Mucosa of descending colon (tissue), 3 donors: ENCODE results near the gene AKAP9. TPM values are rescaled to one million over a fixed set of nuclear protein-coding genes. Genes with fewer than 3 reads are reported as not detected.

ENCODE experiments used
- ATAC-seq: fragments of 200-7000 bp; cut with Tn5 transposase; one replicate; pipeline ENCODE4 v1.9.1; 2020; ENCODE audit warnings: mild to moderate bottlenecking, moderate library complexity
- DNase-seq, 3 donors: peaks; one replicate each; pipeline ENCODE4 v3.0.0-alpha.2; 2020
- H3K36me3 ChIP-seq: fragments of 200-600 bp; one replicate; pipeline ENCODE4 v1.8.0; 2021; ENCODE audit warnings: low read depth, mild to moderate bottlenecking
- H3K4me1 ChIP-seq: fragments of 200-600 bp; one replicate; pipeline ENCODE4 v1.8.0; 2021; ENCODE audit warnings: low read depth, mild to moderate bottlenecking
- H3K4me3 ChIP-seq: fragments of 200-600 bp; one replicate; pipeline ENCODE4 v1.8.0; 2021; ENCODE audit warnings: mild to moderate bottlenecking
- H3K9me3 ChIP-seq: fragments of 200-600 bp; one replicate; pipeline ENCODE4 v1.8.0; 2021; ENCODE audit warnings: mild to moderate bottlenecking
- CTCF ChIP-seq: fragments of 200-600 bp; IDR thresholded peaks from one replicate; pipeline ENCODE4 v1.8.0; 2022; ENCODE audit warnings: antibody characterized with exemption, mild to moderate bottlenecking
- intact Hi-C, 2 donors: fragments of 100-400 bp; cut with DNase I in 1 of 2; cut with micrococcal nuclease in 1 of 2; formaldehyde crosslinking; loops; one replicate each; pipeline versions ENCODE4 v1.11.0 to v1.11.1; 2022; cut with DNase I, micrococcal nuclease
- total RNA-seq, 3 donors: library from RNA; stranded (reverse); fragmentation: NEBNext Ultra II Directional in 2 of 3; extraction: Animal tissue kit (Norgen Biotek cat#: 25700) in 2 of 3; gene quantifications; one replicate each; pipeline versions ENCODE4 v1.2.1 to v1.2.4, GENCODE V29; 2021 to 2023
- donor health status: DM: no; HTN: no; CAD: no; lungs with moderate emphysema.
- donor health status: DM: no; HTN: no; CAD: no.
- donor health status: DM: no; HTN: yes; CAD: no.

AKAP9 gene
- total RNA-seq, 3 donors from 2014 or later: 119 to 206 (median 137) TPM

DNA sequence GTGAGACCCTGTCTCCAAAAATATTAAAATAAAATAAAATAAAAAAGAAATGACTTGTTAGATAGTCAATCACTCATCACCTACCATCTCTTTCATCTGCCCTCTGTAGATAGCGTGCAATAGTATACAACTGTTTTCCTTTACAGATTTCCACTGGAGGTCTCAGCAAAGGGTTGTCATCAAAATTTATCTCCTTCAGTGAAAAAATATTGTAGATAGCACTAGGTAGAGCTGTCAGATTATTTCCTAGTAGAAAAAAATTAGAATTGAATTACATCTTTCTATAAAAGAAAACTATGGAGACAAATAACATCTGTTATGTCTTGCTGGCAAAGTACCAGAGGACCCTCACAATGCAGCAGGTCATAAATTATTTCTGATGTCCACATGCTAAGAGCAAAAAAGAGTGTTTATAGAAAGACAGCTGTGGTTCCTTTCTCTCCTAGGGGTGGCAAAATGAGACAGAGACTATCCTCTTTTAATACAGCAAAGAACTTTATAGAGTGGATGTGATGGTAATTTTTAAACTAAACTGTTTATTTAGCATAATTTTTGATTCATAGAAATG, 209.9 kb downstream of the AKAP9 start:
- no peak for ATAC-seq
- Histone ChIP-seq H3K36me3 (no peaks in the 10 kb centered on the region), H3K9me3 (no peaks in the 10 kb centered on the region), H3K4me3 (no peak overlapping the region), H3K4me1 (no peaks in the 10 kb centered on the region)
- DNase-seq: no peak
- no peak for TF ChIP-seq CTCF
- intact Hi-C loops: no loop called here

DNA sequence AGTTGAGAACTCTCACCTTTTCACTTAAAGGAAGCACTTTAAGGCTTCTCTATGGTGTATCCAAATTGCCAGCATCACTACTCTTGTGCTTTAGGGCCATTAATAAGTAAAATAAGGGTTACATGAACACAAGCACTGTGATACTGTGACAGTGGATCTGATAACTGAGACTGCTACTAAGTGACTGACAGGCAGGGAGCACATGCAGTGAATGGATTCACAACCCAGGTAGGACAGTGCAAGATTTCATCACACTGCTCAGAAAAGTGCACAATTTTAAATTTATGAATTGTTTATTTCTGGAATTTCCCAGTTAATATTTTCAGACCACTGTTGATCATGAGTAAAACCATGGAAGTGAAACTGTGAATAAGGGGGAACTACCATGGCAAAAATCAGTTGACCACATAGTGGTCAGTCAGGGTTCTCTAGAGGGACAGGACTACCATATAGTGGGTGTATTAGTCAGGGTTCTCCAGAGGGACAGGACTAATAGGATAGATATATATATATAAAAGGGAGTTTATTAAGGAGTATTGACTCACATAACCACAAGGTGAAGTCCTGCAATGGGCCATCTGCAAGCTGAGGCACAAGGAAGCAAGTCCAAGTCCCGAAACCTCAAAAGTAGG, 214.6 kb downstream of the AKAP9 start:
- Histone ChIP-seq H3K4me1 (no peaks in the 10 kb centered on the region), H3K4me3 (no peak overlapping the region), H3K36me3 (no peaks in the 10 kb centered on the region), H3K9me3 (no peaks in the 10 kb centered on the region)
- no peak for ATAC-seq
- DNase-seq: no peak
- intact Hi-C loops: no loop called here
- TF ChIP-seq CTCF: no peak

DNA sequence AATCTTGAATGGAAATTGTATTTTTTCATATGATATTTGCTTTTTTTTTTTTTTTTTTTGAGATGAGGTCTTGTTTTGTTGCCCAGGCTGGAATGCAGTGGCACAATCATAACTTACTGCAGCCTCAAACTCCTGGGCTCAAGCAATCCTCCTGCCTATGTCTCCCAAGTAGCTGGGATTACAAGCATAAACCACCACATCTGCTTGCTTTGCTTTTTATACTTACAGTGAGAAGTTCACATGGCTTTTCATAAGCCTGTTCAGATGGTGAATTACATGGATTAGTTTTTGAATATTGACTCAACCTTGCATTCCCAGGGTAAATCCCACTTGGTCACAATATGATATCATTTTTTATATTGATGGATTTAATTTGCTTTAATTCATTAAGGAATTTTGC, 216.3 kb downstream of the AKAP9 start:
- ATAC-seq (no peak), DNase-seq (no peak)
- Histone ChIP-seq H3K36me3 (no peaks in the 10 kb centered on the region), H3K4me3 (no peak overlapping the region), H3K4me1 (no peaks in the 10 kb centered on the region), H3K9me3 (no peaks in the 10 kb centered on the region)
- TF ChIP-seq CTCF: no peak
- intact Hi-C loops: no loop called here

GRCh38 chr7:92158660-92159575, 218.3 kb downstream of the AKAP9 start:
- no peak for TF ChIP-seq CTCF
- intact Hi-C loops: no loop called here
- Histone ChIP-seq H3K36me3 (no peaks in the 10 kb centered on the region), H3K9me3 (no peaks in the 10 kb centered on the region), H3K4me3 (no peak overlapping the region), H3K4me1 (no peaks in the 10 kb centered on the region)
- ATAC-seq (no peak), DNase-seq (no peak)

Other genes starting within 250 kb of the AKAP9 start
- 10 to 100 TPM; 11.4 to 18.8 (median 12.7) TPM for gene MTERF1, start 60.2 kb upstream of the AKAP9 start, total RNA-seq
- gene CYP51A1, start 193.6 kb downstream of the AKAP9 start, total RNA-seq: 100 to 1,000 TPM in 2 of 3 donors, 10 to 100 TPM in 1; 73.2 to 181 (median 133) TPM
- gene LRRD1, start 238.3 kb downstream of the AKAP9 start, total RNA-seq: under 1 TPM in 1 of 3 donors, not detected in 2; 0.09 TPM